A673 (cell line): ENCODE measurements around the gene ATP5MC2.

Source experiments
- EZH2 ChIP-seq: fragments of 200-600 bp; sonication (generic); IDR thresholded peaks from 2 replicates; pipeline ENCODE4 v1.6.1; 2017; ENCODE audit warnings: borderline replicate concordance, low read depth, mild to moderate bottlenecking, mixed read lengths, antibody characterized with exemption, low read length; ENCODE audit not compliant: poor library complexity, severe bottlenecking
- TF ChIP-seq, protein P1 (sequence below): fragments of 300-800, 200-600 bp; sonication (generic); conservative IDR thresholded peaks from 2 replicates; pipeline ENCODE4 v1.5.1; 2017; ENCODE audit warnings: low read depth, mild to moderate bottlenecking, antibody characterized with exemption, low read length, moderate library complexity, mixed read lengths

DNA sequence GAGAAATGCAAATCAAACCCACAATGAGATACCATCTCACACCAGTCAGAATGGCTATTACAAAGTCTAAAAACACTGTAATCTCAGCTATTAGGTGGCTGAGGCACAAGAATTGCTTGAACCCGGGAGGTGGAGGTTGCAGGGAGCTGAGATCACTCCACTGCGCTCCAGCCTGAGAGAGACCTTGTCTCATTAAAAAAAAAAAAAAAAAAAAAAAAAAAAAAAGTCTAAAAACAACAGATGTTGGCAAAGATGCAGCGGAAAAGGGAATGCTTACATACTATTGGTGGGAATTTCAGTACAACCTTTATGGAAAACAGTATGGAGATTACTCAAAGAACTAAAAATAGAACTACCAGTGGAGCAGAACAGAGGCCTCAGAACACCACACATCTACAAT, 30.7 kb downstream of the ATP5MC2 start:
- TF ChIP-seq, protein P1, sequence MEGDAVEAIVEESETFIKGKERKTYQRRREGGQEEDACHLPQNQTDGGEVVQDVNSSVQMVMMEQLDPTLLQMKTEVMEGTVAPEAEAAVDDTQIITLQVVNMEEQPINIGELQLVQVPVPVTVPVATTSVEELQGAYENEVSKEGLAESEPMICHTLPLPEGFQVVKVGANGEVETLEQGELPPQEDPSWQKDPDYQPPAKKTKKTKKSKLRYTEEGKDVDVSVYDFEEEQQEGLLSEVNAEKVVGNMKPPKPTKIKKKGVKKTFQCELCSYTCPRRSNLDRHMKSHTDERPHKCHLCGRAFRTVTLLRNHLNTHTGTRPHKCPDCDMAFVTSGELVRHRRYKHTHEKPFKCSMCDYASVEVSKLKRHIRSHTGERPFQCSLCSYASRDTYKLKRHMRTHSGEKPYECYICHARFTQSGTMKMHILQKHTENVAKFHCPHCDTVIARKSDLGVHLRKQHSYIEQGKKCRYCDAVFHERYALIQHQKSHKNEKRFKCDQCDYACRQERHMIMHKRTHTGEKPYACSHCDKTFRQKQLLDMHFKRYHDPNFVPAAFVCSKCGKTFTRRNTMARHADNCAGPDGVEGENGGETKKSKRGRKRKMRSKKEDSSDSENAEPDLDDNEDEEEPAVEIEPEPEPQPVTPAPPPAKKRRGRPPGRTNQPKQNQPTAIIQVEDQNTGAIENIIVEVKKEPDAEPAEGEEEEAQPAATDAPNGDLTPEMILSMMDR = no peak
- no peak for TF ChIP-seq EZH2
